ENCODE measurements around the gene SVIL.
"Not testable (repeated sequence)": the region's sequence is repeated elsewhere in the genome, so short reads cannot be mapped to it uniquely, and the experiment has no call there.

Gene SVIL

DNA sequence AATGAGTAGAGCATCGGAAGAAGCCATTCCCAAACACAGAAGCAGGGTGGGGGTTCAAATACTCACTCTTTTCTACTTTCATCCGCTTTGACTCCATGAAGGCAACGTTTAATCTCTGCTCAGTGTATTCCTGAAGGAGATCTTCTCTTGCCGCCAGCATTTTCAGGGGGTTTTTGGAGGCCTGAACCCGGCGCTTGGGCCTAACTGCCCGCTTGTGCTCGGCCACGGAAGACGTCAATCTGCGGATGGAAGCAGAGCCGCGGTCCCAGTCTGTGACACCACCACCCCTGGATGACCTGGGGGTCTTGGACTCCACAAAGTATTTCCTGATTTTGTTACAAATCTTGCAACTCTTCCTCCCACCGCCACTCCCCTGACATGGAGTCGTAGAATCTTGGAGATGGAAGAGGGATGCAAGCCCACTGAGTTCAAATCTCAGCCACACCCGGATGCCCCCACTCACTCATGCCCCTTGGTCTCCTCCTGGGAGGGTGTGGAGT is 143.9 kb downstream of the SVIL start:
- not testable (repeated sequence) for H3K27me3 ChIP-seq (ENCODE audit: control insufficient read depth in 1 of 2, insufficient read depth in 1 of 2, low read length in 2 of 2); DNase-seq; H2BK120ac ChIP-seq (ENCODE audit: low read depth, low read length); H2AFZ ChIP-seq (ENCODE audit: low read depth, low read length); H3K4ac ChIP-seq (ENCODE audit: low read depth in 1 of 2, low read length in 2 of 2); H4K91ac ChIP-seq (ENCODE audit: low read length); H3K23ac ChIP-seq (ENCODE audit: low read length in 2 of 2); H2BK12ac ChIP-seq (ENCODE audit: low read length in 2 of 2); H2AK5ac ChIP-seq (ENCODE audit: low read length, severe bottlenecking); H2BK15ac ChIP-seq (ENCODE audit: low read depth, poor library complexity, severe bottlenecking); H3K4me2 ChIP-seq (ENCODE audit: low read length, poor library complexity, severe bottlenecking); H3K9ac ChIP-seq (ENCODE audit: low read length); H3K4me3 ChIP-seq (ENCODE audit: insufficient read depth in 1 of 2, low read depth in 1 of 2, low read length in 2 of 2); H3K14ac ChIP-seq (ENCODE audit: low read length in 2 of 2); H3K27ac ChIP-seq (ENCODE audit: low read length, poor library complexity, severe bottlenecking); H2BK5ac ChIP-seq (ENCODE audit: low read depth, low read length, poor library complexity, severe bottlenecking); H3K18ac ChIP-seq (ENCODE audit: low read depth in 1 of 2, low read length in 2 of 2); H4K8ac ChIP-seq (ENCODE audit: low read length); H3K9me3 ChIP-seq (ENCODE audit: control insufficient read depth, low read length)
- Histone ChIP-seq H3K4me1 (ENCODE audit: control insufficient read depth, insufficient read depth, low read depth, low read length) (peaks cover 11% of the 10 kb centered on the region), H3K36me3 (ENCODE audit: control insufficient read depth in 1 of 2, insufficient read depth in 2 of 2, low read depth in 1 of 2, low read length in 2 of 2) (peaks cover 59 to 99% of the 10 kb centered on the region in 2 experiments), H3K79me1 (replicated peaks; ENCODE audit: low read length, poor library complexity, severe bottlenecking) (peaks cover 33% of the 10 kb centered on the region)
- WGBS, result 94% methylated on average over 14 of the region's 16 CpGs

GRCh38 chr10:29488471-29488870 is 146.3 kb downstream of the SVIL start:
- WGBS, result 90% methylated on average over 11 of the region's 14 CpGs
- H2BK120ac ChIP-seq (ENCODE audit: low read depth, low read length); H2BK12ac ChIP-seq (ENCODE audit: low read length in 2 of 2); H4K91ac ChIP-seq (ENCODE audit: low read length); H3K27me3 ChIP-seq (ENCODE audit: control insufficient read depth in 1 of 2, insufficient read depth in 1 of 2, low read length in 2 of 2); H2BK5ac ChIP-seq (ENCODE audit: low read depth, low read length, poor library complexity, severe bottlenecking); H3K9ac ChIP-seq (ENCODE audit: low read length); H3K4me3 ChIP-seq (ENCODE audit: insufficient read depth in 1 of 2, low read depth in 1 of 2, low read length in 2 of 2); DNase-seq; H3K4me1 ChIP-seq (ENCODE audit: control insufficient read depth, insufficient read depth, low read depth, low read length); H3K18ac ChIP-seq (ENCODE audit: low read depth in 1 of 2, low read length in 2 of 2); H3K9me3 ChIP-seq (ENCODE audit: control insufficient read depth, low read length); H3K4me2 ChIP-seq (ENCODE audit: low read length, poor library complexity, severe bottlenecking); H2BK15ac ChIP-seq (ENCODE audit: low read depth, poor library complexity, severe bottlenecking); H3K23ac ChIP-seq (ENCODE audit: low read length in 2 of 2); H3K4ac ChIP-seq (ENCODE audit: low read depth in 1 of 2, low read length in 2 of 2); H3K14ac ChIP-seq (ENCODE audit: low read length in 2 of 2); H2AFZ ChIP-seq (ENCODE audit: low read depth, low read length); H4K8ac ChIP-seq (ENCODE audit: low read length): not testable (repeated sequence)
- H3K27ac ChIP-seq (ENCODE audit: low read length, poor library complexity, severe bottlenecking), result peak overlapping the region; percentile 59
- peaks cover 23% of the 10 kb centered on the region for H3K79me1 ChIP-seq (replicated peaks; ENCODE audit: low read length, poor library complexity, severe bottlenecking)
- peak overlapping the region; percentile 57 for H2AK5ac ChIP-seq (ENCODE audit: low read length, severe bottlenecking)
- H3K36me3 ChIP-seq (ENCODE audit: control insufficient read depth in 1 of 2, insufficient read depth in 2 of 2, low read depth in 1 of 2, low read length in 2 of 2), result peaks cover 49 to 99% of the 10 kb centered on the region in 2 experiments

- H3K4me1 ChIP-seq (ENCODE audit: control insufficient read depth, insufficient read depth, low read depth, low read length), result peaks cover 11% of the 10 kb centered on the region
- H2AK5ac ChIP-seq (ENCODE audit: low read length, severe bottlenecking), result peak overlapping the region; percentile 57
- H2AFZ ChIP-seq (ENCODE audit: low read depth, low read length); H3K23ac ChIP-seq (ENCODE audit: low read length in 2 of 2); H3K14ac ChIP-seq (ENCODE audit: low read length in 2 of 2); H2BK120ac ChIP-seq (ENCODE audit: low read depth, low read length); H4K91ac ChIP-seq (ENCODE audit: low read length); H3K4ac ChIP-seq (ENCODE audit: low read depth in 1 of 2, low read length in 2 of 2); H3K18ac ChIP-seq (ENCODE audit: low read depth in 1 of 2, low read length in 2 of 2); H3K9ac ChIP-seq (ENCODE audit: low read length); H4K8ac ChIP-seq (ENCODE audit: low read length); H3K4me3 ChIP-seq (ENCODE audit: insufficient read depth in 1 of 2, low read depth in 1 of 2, low read length in 2 of 2); H2BK15ac ChIP-seq (ENCODE audit: low read depth, poor library complexity, severe bottlenecking); H2BK5ac ChIP-seq (ENCODE audit: low read depth, low read length, poor library complexity, severe bottlenecking); H3K9me3 ChIP-seq (ENCODE audit: control insufficient read depth, low read length); DNase-seq; H2BK12ac ChIP-seq (ENCODE audit: low read length in 2 of 2); H3K27me3 ChIP-seq (ENCODE audit: control insufficient read depth in 1 of 2, insufficient read depth in 1 of 2, low read length in 2 of 2): not testable (repeated sequence)
- H3K36me3 ChIP-seq (ENCODE audit: control insufficient read depth in 1 of 2, insufficient read depth in 2 of 2, low read depth in 1 of 2, low read length in 2 of 2), result peaks cover 43 to 99% of the 10 kb centered on the region in 2 experiments
- H3K4me2 ChIP-seq (ENCODE audit: low read length, poor library complexity, severe bottlenecking), result peak overlapping the region; percentile 9
- peaks cover 19% of the 10 kb centered on the region for H3K79me1 ChIP-seq (replicated peaks; ENCODE audit: low read length, poor library complexity, severe bottlenecking)
- 90% methylated on average over 7 of the region's 7 CpGs for WGBS
- H3K27ac ChIP-seq (ENCODE audit: low read length, poor library complexity, severe bottlenecking), result peak overlapping the region; percentile 59
Observed at GRCh38 chr10:29487884-29488266, 146.9 kb downstream of the SVIL start.

GRCh38 chr10:29487032-29487883 is 147.5 kb downstream of the SVIL start:
- not testable (repeated sequence) for H3K27ac ChIP-seq (ENCODE audit: low read length, poor library complexity, severe bottlenecking); H3K9ac ChIP-seq (ENCODE audit: low read length); H4K91ac ChIP-seq (ENCODE audit: low read length); H3K4me3 ChIP-seq (ENCODE audit: insufficient read depth in 1 of 2, low read depth in 1 of 2, low read length in 2 of 2); H3K23ac ChIP-seq (ENCODE audit: low read length in 2 of 2); H2BK120ac ChIP-seq (ENCODE audit: low read depth, low read length); H2BK5ac ChIP-seq (ENCODE audit: low read depth, low read length, poor library complexity, severe bottlenecking); H3K9me3 ChIP-seq (ENCODE audit: control insufficient read depth, low read length); H2BK12ac ChIP-seq (ENCODE audit: low read length in 2 of 2); H3K4ac ChIP-seq (ENCODE audit: low read depth in 1 of 2, low read length in 2 of 2); H3K18ac ChIP-seq (ENCODE audit: low read depth in 1 of 2, low read length in 2 of 2); H2BK15ac ChIP-seq (ENCODE audit: low read depth, poor library complexity, severe bottlenecking); H4K8ac ChIP-seq (ENCODE audit: low read length); DNase-seq; H2AK5ac ChIP-seq (ENCODE audit: low read length, severe bottlenecking); H3K4me2 ChIP-seq (ENCODE audit: low read length, poor library complexity, severe bottlenecking); H2AFZ ChIP-seq (ENCODE audit: low read depth, low read length); H3K27me3 ChIP-seq (ENCODE audit: control insufficient read depth in 1 of 2, insufficient read depth in 1 of 2, low read length in 2 of 2); H3K14ac ChIP-seq (ENCODE audit: low read length in 2 of 2)
- H3K36me3 ChIP-seq (ENCODE audit: control insufficient read depth in 1 of 2, insufficient read depth in 2 of 2, low read depth in 1 of 2, low read length in 2 of 2), result peaks cover 38 to 99% of the 10 kb centered on the region in 2 experiments
- 99% methylated on average over 18 of the region's 21 CpGs for WGBS
- H3K4me1 ChIP-seq (ENCODE audit: control insufficient read depth, insufficient read depth, low read depth, low read length), result peaks cover 14% of the 10 kb centered on the region
- peaks cover 16% of the 10 kb centered on the region for H3K79me1 ChIP-seq (replicated peaks; ENCODE audit: low read length, poor library complexity, severe bottlenecking)
